Natural killer cell treated with Interleukin-12 subunit alpha and Interleukin-12 subunit beta and Interleukin-15 and Interleukin-18, amount 100 ng/mL, for 72 hours (primary cell): ENCODE data around the gene MAPK6. TPM values are rescaled to one million over a fixed set of nuclear protein-coding genes. Genes with fewer than 3 reads are reported as not detected.
A peak's percentile ranks its signal among the peaks of the same experiment; 100 is the strongest.
"Not testable (repeated sequence)": the region's sequence is repeated elsewhere in the genome, so short reads cannot be mapped to it uniquely, and the experiment has no call there.

Source experiments
- ATAC-seq, 2 donors: fragments of 150-1000 bp; cut with Tn5 transposase in 1 of 2; sonication (Bioruptor Pico), chemical (Tn5 transposase) in 1 of 2; 2 replicates each; pipeline ENCODE4 v1.10.0; 2021
- DNase-seq: peaks from one replicate; pipeline ENCODE4 v3.0.0; 2022; ENCODE audit warnings: low spot score
- H3K27ac Mint-ChIP-seq, 2 donors: 1 replicate in 1 of 2; 2 replicates in 1 of 2; pipeline ENCODE4 v1.8.0; 2022; ENCODE audit warnings: mixed read lengths in 2 of 2, mild to moderate bottlenecking in 1 of 2, moderate library complexity in 1 of 2
- H3K27me3 Mint-ChIP-seq, 2 donors: 1 replicate in 1 of 2; 2 replicates in 1 of 2; pipeline ENCODE4 v1.8.0; 2022; ENCODE audit warnings: mixed read lengths in 2 of 2
- H3K36me3 Mint-ChIP-seq: one replicate; pipeline ENCODE4 v1.8.0; 2022; ENCODE audit warnings: mixed read lengths
- H3K4me1 Mint-ChIP-seq, 2 donors: 1 replicate in 1 of 2; 2 replicates in 1 of 2; pipeline ENCODE4 v1.8.0; 2022; ENCODE audit warnings: low read depth in 2 of 2, mixed read lengths in 2 of 2, mild to moderate bottlenecking in 1 of 2
- H3K4me3 Mint-ChIP-seq: one replicate; pipeline ENCODE4 v1.8.0; 2022; ENCODE audit warnings: mixed read lengths
- H3K9me3 Mint-ChIP-seq: 2 replicates; pipeline ENCODE4 v1.8.0; 2022; ENCODE audit warnings: mixed read lengths
- total RNA-seq, 2 donors: library from RNA; stranded (reverse); gene quantifications; one replicate each; pipeline ENCODE4 v1.2.3, GENCODE V29; 2022

Gene MAPK6
- total RNA-seq, 2 donors from 2014 or later: 65.8 to 89.1 TPM

- Mint-ChIP-seq H3K9me3 (no peaks in the 10 kb centered on the region), H3K27ac (peak overlapping the region in 1 of 2 donors; percentile 42), H3K4me3 (no peak overlapping the region), H3K27me3 (no peaks in the 10 kb centered on the region), H3K4me1 (peaks cover 8 to 10% of the 10 kb centered on the region in 2 donors), H3K36me3 (peaks cover 20% of the 10 kb centered on the region)
- ATAC-seq (no peak), DNase-seq (no peak)
These were observed 49.1 kb downstream of the MAPK6 start for GRCh38 chr15:52068004-52068615.

- no peak for DNase-seq
- Mint-ChIP-seq H3K36me3 (peaks cover 5% of the 10 kb centered on the region), H3K4me3 (no peak overlapping the region), H3K4me1 (peaks cover 8 to 10% of the 10 kb centered on the region in 2 donors), H3K27ac (no peak overlapping the region), H3K9me3 (no peaks in the 10 kb centered on the region), H3K27me3 (peaks cover 0 to 3% of the 10 kb centered on the region in 2 donors)
- no peak for ATAC-seq
These were observed 50.5 kb downstream of the MAPK6 start for GRCh38 chr15:52069559-52069958.

GRCh38 chr15:52071570-52071969, 52.6 kb downstream of the MAPK6 start:
- DNase-seq (no peak), ATAC-seq (no peak)
- peaks cover 0 to 3% of the 10 kb centered on the region in 2 donors for H3K27me3 Mint-ChIP-seq
- peaks cover 5 to 6% of the 10 kb centered on the region in 2 donors for H3K4me1 Mint-ChIP-seq
- no peak overlapping the region for H3K27ac Mint-ChIP-seq
- H3K9me3 Mint-ChIP-seq: no peaks in the 10 kb centered on the region
- no peak overlapping the region for H3K4me3 Mint-ChIP-seq
- H3K36me3 Mint-ChIP-seq: no peaks in the 10 kb centered on the region

GRCh38 chr15:52076889-52077781, 58.1 kb downstream of the MAPK6 start:
- Mint-ChIP-seq H3K36me3 (no peaks in the 10 kb centered on the region), H3K9me3 (no peaks in the 10 kb centered on the region), H3K4me3 (no peak overlapping the region), H3K4me1 (peaks cover 15 to 18% of the 10 kb centered on the region in 2 donors), H3K27me3 (peaks cover 0 to 15% of the 10 kb centered on the region in 2 donors), H3K27ac (peak overlapping the region in 1 of 2 donors; percentile 7)
- DNase-seq (no peak), ATAC-seq (peak in 1 of 2 donors; percentile 74)

GRCh38 chr15:52078197-52078875, 59.3 kb downstream of the MAPK6 start:
- H3K4me3 Mint-ChIP-seq: no peak overlapping the region
- no peaks in the 10 kb centered on the region for H3K36me3 Mint-ChIP-seq
- no peak for ATAC-seq
- no peak for DNase-seq
- H3K27ac Mint-ChIP-seq: peak overlapping the region in 1 of 2 donors; percentile 13
- H3K27me3 Mint-ChIP-seq: peaks cover under 1 to 15% of the 10 kb centered on the region in 2 donors
- peaks cover 26 to 29% of the 10 kb centered on the region in 2 donors for H3K4me1 Mint-ChIP-seq
- no peaks in the 10 kb centered on the region for H3K9me3 Mint-ChIP-seq

- Mint-ChIP-seq H3K36me3 (no peaks in the 10 kb centered on the region), H3K4me3 (no peak overlapping the region), H3K27me3 (peaks cover 7 to 18% of the 10 kb centered on the region in 2 donors), H3K9me3 (no peaks in the 10 kb centered on the region), H3K27ac (no peak overlapping the region), H3K4me1 (peaks cover 31 to 35% of the 10 kb centered on the region in 2 donors)
- ATAC-seq (peak; percentile 70 to 76), DNase-seq (peak; percentile 71)
These were observed 60.1 kb downstream of the MAPK6 start for GRCh38 chr15:52078876-52079700.

GRCh38 chr15:52080031-52080430, 61.0 kb downstream of the MAPK6 start:
- Mint-ChIP-seq H3K27ac (no peak overlapping the region), H3K4me3 (no peak overlapping the region), H3K27me3 (peaks cover 7 to 18% of the 10 kb centered on the region in 2 donors), H3K4me1 (peaks cover 31 to 35% of the 10 kb centered on the region in 2 donors), H3K9me3 (no peaks in the 10 kb centered on the region), H3K36me3 (no peaks in the 10 kb centered on the region)
- DNase-seq (no peak), ATAC-seq (no peak)

GRCh38 chr15:52080706-52081392, 61.8 kb downstream of the MAPK6 start:
- Mint-ChIP-seq H3K36me3 (no peaks in the 10 kb centered on the region), H3K4me1 (peaks cover 31 to 35% of the 10 kb centered on the region in 2 donors), H3K27ac (no peak overlapping the region), H3K4me3 (no peak overlapping the region), H3K9me3 (no peaks in the 10 kb centered on the region), H3K27me3 (peaks cover 7 to 18% of the 10 kb centered on the region in 2 donors)
- ATAC-seq (no peak), DNase-seq (no peak)

- ATAC-seq: peak; percentile 50 to 69
- Mint-ChIP-seq H3K4me1 (peaks cover 26 to 28% of the 10 kb centered on the region in 2 donors), H3K27me3 (peaks cover 7 to 18% of the 10 kb centered on the region in 2 donors), H3K27ac (peak overlapping the region in 1 of 2 donors; percentile 58), H3K9me3 (no peaks in the 10 kb centered on the region), H3K4me3 (peak overlapping the region; percentile 46), H3K36me3 (no peaks in the 10 kb centered on the region)
- no peak for DNase-seq
These were observed 63.4 kb downstream of the MAPK6 start for GRCh38 chr15:52082197-52083036.

- DNase-seq, ATAC-seq, H3K9me3 Mint-ChIP-seq, H3K36me3 Mint-ChIP-seq: not testable (repeated sequence)
- Mint-ChIP-seq H3K4me3 (peak overlapping the region; percentile 46), H3K4me1 (peaks cover 26 to 28% of the 10 kb centered on the region in 2 donors), H3K27me3 (peaks cover 7 to 18% of the 10 kb centered on the region in 2 donors), H3K27ac (peak overlapping the region in 1 of 2 donors; percentile 58)
These were observed 64.0 kb downstream of the MAPK6 start for GRCh38 chr15:52083037-52083359.

GRCh38 chr15:52083603-52084002, 64.6 kb downstream of the MAPK6 start:
- Mint-ChIP-seq H3K9me3 (no peaks in the 10 kb centered on the region), H3K27me3 (peaks cover 7 to 15% of the 10 kb centered on the region in 2 donors), H3K36me3 (no peaks in the 10 kb centered on the region), H3K4me3 (no peak overlapping the region), H3K4me1 (peaks cover 26 to 28% of the 10 kb centered on the region in 2 donors), H3K27ac (peak overlapping the region in 1 of 2 donors; percentile 58)
- no peak for DNase-seq
- no peak for ATAC-seq

GRCh38 chr15:52085299-52085698, 66.3 kb downstream of the MAPK6 start:
- peaks cover 19% of the 10 kb centered on the region in 2 donors for H3K4me1 Mint-ChIP-seq
- H3K36me3 Mint-ChIP-seq: peaks cover 12% of the 10 kb centered on the region
- H3K27me3 Mint-ChIP-seq: peaks cover 15 to 20% of the 10 kb centered on the region in 2 donors
- DNase-seq: no peak
- H3K27ac Mint-ChIP-seq: no peak overlapping the region
- no peak overlapping the region for H3K4me3 Mint-ChIP-seq
- peaks cover 7% of the 10 kb centered on the region for H3K9me3 Mint-ChIP-seq
- no peak for ATAC-seq
